Measurements from ENCODE around the gene GPR62. TPM values are rescaled to one million over a fixed set of nuclear protein-coding genes. Genes with fewer than 3 reads are reported as not detected.

Gene GPR62
- total and polyA plus RNA-seq, 2 of the 8 experiments (the other 6 are each of a cell fraction or from before 2014, with no cell fraction given): 0.22 to 0.29 TPM

GRCh38 chr3:51957520-51958205, 2.5 kb downstream of the GPR62 start (continued):
- TF ChIP-seq CHD7 (IDR thresholded peaks at IDR 0.05; ENCODE audit: insufficient replicate concordance, low read length) (no peak), BRCA1 (IDR thresholded peaks at IDR 0.05; ENCODE audit: low read depth, low read length) (no peak), RBBP5 (IDR thresholded peaks at IDR 0.05; ENCODE audit: borderline replicate concordance, low read depth, low read length) (no peak), CEBPB (IDR thresholded peaks at IDR 0.05; ENCODE audit: low read depth, low read length) (no peak), EP300 (IDR thresholded peaks at IDR 0.05; ENCODE audit: borderline replicate concordance in 1 of 2, low read depth in 2 of 2, low read length in 2 of 2) (no peak), ZNF274 (IDR thresholded peaks at IDR 0.05; ENCODE audit: borderline replicate concordance, extremely low read depth, low read length) (no peak), GTF2F1 (IDR thresholded peaks at IDR 0.05; ENCODE audit: borderline replicate concordance, low read depth, low read length) (no peak), RNF2 (IDR thresholded peaks at IDR 0.05; ENCODE audit: borderline replicate concordance, low read depth, low read length, missing control alignments, poor library complexity, severe bottlenecking) (no peak)

Data from H1 (cell line).